ENCODE results near the gene KLF4.

KLF4 gene

GRCh38 chr9:107453479-107453878 is 36.1 kb downstream of the KLF4 start:
- no peak overlapping the region for H3K4me3 ChIP-seq (ENCODE audit: control insufficient read depth, low read depth, low read length)
- no peak for TF ChIP-seq CTCF (conservative IDR thresholded peaks at IDR 0.05; ENCODE audit: control insufficient read depth, insufficient read depth, low read depth, low read length)
- DNase-seq (ENCODE audit: low read depth): no peak

DNA sequence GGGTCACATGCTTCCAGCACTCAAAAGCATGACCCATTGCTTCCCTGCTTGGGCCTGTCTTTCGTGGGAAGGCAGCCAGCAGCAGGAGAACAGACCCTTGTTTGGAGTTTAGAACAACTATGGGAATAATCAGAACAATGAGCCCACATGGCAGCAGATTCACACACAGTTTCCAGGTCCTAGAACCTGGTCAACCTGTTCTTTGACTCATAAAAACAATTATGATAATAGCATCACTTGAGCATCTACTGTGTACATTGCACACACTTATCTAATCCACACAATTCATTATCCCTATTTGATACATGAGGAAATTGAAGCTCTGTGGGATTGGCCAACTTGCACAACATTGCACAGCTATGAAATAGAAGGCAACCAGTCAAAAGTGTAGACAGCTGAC is 41.7 kb downstream of the KLF4 start:
- no peak for TF ChIP-seq CTCF (conservative IDR thresholded peaks at IDR 0.05; ENCODE audit: control insufficient read depth, insufficient read depth, low read depth, low read length)
- H3K4me3 ChIP-seq (ENCODE audit: control insufficient read depth, low read depth, low read length): no peak overlapping the region
- DNase-seq (ENCODE audit: low read depth): no peak

GRCh38 chr9:107447081-107447480 is 42.5 kb downstream of the KLF4 start:
- no peak for DNase-seq (ENCODE audit: low read depth)
- H3K4me3 ChIP-seq (ENCODE audit: control insufficient read depth, low read depth, low read length): no peak overlapping the region
- TF ChIP-seq CTCF (conservative IDR thresholded peaks at IDR 0.05; ENCODE audit: control insufficient read depth, insufficient read depth, low read depth, low read length): no peak

- TF ChIP-seq CTCF (conservative IDR thresholded peaks at IDR 0.05; ENCODE audit: control insufficient read depth, insufficient read depth, low read depth, low read length): no peak
- no peak for DNase-seq (ENCODE audit: low read depth)
- H3K4me3 ChIP-seq (ENCODE audit: control insufficient read depth, low read depth, low read length): no peak overlapping the region
Measured at GRCh38 chr9:107446491-107446890, 43.1 kb downstream of the KLF4 start.

GRCh38 chr9:107443786-107444185 is 45.8 kb downstream of the KLF4 start:
- H3K4me3 ChIP-seq (ENCODE audit: control insufficient read depth, low read depth, low read length): no peak overlapping the region
- no peak for TF ChIP-seq CTCF (conservative IDR thresholded peaks at IDR 0.05; ENCODE audit: control insufficient read depth, insufficient read depth, low read depth, low read length)
- no peak for DNase-seq (ENCODE audit: low read depth)

DNA sequence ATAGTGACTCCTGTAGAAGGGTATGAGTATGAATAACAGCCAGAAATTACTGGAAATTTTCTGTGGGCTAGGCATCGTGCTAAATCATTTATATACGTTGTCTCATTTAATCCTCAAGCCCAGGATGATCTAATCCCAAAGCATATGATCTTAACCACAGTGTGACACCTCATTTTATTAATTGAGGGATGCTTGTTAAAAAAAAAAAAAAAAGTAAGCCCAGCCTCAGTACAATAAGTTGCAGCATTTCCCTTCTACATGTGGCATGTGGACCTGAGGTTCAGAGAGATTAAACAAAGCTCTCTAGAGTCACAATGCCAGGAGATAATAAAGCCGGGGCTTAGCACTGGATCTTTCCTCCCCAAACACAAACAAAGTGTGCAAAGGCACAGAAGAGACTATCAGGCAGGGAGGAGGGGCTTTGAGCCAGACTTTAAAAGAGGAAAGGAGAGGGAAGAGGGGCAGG is 49.5 kb downstream of the KLF4 start:
- TF ChIP-seq CTCF (conservative IDR thresholded peaks at IDR 0.05; ENCODE audit: control insufficient read depth, insufficient read depth, low read depth, low read length): no peak
- DNase-seq (ENCODE audit: low read depth): no peak
- H3K4me3 ChIP-seq (ENCODE audit: control insufficient read depth, low read depth, low read length): no peak overlapping the region
